IPS-18a (cell line): ENCODE measurements around the gene MUC4.

ENCODE experiments used
- H3K27ac ChIP-seq: one replicate; pipeline ENCODE4 v1.5.1; 2013; ENCODE audit warnings: low read length
- H3K27me3 ChIP-seq: one replicate; pipeline ENCODE4 v1.6.1; 2013; ENCODE audit warnings: mild to moderate bottlenecking, low read length; ENCODE audit not compliant: control insufficient read depth, insufficient read depth
- H3K36me3 ChIP-seq: one replicate; pipeline ENCODE4 v1.6.1; 2013; ENCODE audit warnings: low read depth, low read length; ENCODE audit not compliant: control insufficient read depth
- H3K4me1 ChIP-seq: one replicate; pipeline ENCODE4 v1.6.1; 2013; ENCODE audit warnings: low read depth, low read length; ENCODE audit not compliant: control insufficient read depth
- H3K4me3 ChIP-seq: one replicate; pipeline ENCODE4 v1.5.1; 2013; ENCODE audit warnings: low read length
- H3K9ac ChIP-seq: one replicate; pipeline ENCODE4 v1.6.1; 2013; ENCODE audit warnings: mild to moderate bottlenecking, low read length, moderate library complexity
- H3K9me3 ChIP-seq: one replicate; pipeline ENCODE4 v1.6.1; 2013; ENCODE audit warnings: low read depth, low read length; ENCODE audit not compliant: control insufficient read depth

The MUC4 gene

DNA sequence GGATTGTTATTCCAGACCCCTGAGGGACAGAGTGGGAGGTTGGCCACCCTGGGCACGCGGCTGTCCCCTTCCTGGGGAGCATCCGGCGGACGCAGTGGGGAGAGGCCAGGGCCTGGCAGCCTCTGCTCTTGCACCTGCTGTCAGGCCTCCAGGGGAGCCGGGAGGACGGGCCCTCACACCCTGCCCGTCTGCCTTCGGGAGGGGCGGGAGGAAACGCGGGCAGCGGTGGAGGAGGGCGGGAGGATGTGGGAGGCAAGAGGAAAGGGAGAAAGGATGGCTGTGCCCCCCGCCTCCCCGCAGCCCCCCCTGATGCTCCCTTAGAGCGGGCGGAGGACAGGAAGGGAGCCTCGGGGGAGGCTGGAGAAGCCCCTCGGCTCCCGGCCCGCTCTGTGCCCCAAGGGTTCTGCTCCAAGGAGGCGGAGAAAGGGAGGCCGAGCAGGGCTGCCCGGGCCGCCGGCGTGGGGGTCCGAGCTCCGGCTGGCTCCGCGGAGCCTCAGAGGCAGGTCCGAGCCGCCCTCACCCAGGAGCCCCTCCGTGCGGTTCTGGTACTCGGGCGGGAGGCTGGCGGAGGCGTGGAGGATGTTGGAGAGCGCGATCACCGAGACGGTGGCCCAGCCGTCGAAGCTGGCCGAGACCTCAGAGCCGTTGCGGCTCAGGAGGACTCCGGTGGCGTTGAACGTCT, 50.0 kb downstream of the MUC4 start:
- no peak overlapping the region for H3K9ac ChIP-seq
- H3K27ac ChIP-seq = no peak overlapping the region
- no peaks in the 10 kb centered on the region for H3K9me3 ChIP-seq
- H3K4me3 ChIP-seq = no peak overlapping the region
- no peaks in the 10 kb centered on the region for H3K27me3 ChIP-seq
- no peaks in the 10 kb centered on the region for H3K4me1 ChIP-seq
- H3K36me3 ChIP-seq = no peaks in the 10 kb centered on the region

DNA sequence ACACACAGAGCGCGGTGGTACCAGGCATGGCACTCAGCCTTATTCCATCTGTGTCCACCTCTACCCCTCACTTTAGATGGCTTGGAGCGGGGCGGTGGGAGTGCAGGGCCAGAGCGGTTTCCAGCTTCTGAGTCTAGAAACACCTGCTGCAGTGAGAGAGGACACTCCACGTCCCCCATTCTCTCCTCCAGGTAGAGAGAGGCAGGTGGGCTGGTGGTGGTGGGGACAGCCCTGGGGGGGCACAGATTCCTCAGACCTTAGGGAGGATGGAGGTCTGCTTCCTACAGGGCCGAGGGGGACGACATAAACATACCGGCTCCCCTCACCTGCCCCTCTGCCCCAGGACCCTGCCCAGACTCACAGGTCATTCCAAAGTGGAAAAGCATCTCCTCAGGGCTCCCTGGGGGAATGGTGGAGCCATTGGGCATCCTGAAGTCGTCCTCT, 50.6 kb downstream of the MUC4 start:
- Histone ChIP-seq H3K27me3 (no peaks in the 10 kb centered on the region), H3K36me3 (no peaks in the 10 kb centered on the region), H3K9me3 (no peaks in the 10 kb centered on the region), H3K27ac (no peak overlapping the region), H3K9ac (no peak overlapping the region), H3K4me1 (no peaks in the 10 kb centered on the region), H3K4me3 (no peak overlapping the region)

DNA sequence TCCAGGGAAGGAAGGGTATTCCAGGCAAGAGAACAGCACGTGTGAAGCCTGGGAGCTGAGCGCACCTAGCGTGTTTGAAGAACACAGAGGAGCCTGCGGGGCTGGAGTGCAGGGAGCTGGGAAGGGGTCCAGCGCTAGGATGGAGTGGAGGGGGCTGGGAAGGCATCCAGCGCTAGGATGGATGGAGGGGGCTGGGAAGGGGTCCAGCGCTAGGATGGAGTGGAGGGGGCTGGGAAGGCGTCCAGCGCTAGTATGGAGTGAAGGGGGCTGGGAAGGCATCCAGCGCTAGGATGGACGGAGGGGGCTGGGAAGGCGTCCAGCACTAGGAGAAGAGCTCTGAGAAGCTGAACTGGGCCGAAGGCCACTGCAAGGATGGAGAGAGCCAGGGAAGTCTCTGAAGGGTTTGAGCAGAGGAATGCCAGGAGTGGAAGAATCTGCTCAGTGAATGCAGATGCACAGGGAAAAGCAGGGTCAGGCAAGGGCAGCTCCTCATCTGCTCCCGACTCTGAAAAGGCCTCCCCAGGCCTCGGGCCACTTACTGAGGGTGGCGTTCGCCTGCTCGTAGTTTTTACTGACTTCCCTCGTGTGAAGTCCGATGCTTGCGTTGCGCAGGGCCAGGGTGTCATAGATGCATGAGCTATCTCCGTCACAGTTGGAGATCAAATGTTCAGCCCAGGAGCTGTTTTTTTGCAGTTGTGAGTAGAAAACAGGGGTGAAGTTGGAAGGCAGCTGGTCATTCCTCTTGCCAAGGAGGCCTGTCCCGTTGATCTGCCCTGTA, 51.2 kb downstream of the MUC4 start:
- Histone ChIP-seq H3K27ac (no peak overlapping the region), H3K4me1 (no peaks in the 10 kb centered on the region), H3K4me3 (no peak overlapping the region)

DNA sequence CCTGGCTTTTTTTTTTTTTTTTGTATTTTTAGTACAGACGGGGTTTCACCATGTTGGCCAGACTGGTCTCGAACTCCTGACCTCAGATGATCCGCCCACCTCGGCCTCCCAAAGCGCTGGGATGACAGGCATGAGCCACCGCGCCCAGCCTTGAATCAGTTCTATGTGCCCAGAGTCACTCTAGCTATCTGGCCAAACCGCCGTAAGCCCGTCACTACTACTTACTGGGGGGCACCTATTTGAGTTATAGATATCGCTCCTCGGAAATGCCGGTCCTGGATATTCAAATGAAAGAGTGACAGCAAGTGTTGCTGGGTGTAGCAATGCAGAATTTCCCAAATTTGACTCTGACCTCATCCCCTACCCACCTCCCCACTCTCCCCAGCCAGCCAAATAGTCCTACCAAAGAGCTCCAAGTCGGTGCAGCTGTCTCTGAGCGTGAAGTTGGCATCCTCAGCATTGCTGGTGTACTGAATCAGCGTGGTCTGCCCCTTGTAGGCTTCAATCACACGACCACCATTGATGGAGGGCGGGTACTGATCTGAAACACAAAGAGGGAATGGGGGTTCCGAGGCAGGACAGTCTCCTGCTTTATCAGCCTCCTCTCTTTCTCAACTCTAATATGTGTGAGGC, 52.9 kb downstream of the MUC4 start:
- no peaks in the 10 kb centered on the region for H3K27me3 ChIP-seq
- H3K36me3 ChIP-seq = no peaks in the 10 kb centered on the region
- no peaks in the 10 kb centered on the region for H3K9me3 ChIP-seq
- no peak overlapping the region for H3K9ac ChIP-seq
- H3K4me1 ChIP-seq = no peaks in the 10 kb centered on the region
- H3K27ac ChIP-seq = no peak overlapping the region
- H3K4me3 ChIP-seq = no peak overlapping the region

More for the DNA sequence above, 51.2 kb downstream of the MUC4 start:
- Histone ChIP-seq H3K9me3 (no peaks in the 10 kb centered on the region), H3K27me3 (no peaks in the 10 kb centered on the region), H3K9ac (no peak overlapping the region), H3K36me3 (no peaks in the 10 kb centered on the region)

DNA sequence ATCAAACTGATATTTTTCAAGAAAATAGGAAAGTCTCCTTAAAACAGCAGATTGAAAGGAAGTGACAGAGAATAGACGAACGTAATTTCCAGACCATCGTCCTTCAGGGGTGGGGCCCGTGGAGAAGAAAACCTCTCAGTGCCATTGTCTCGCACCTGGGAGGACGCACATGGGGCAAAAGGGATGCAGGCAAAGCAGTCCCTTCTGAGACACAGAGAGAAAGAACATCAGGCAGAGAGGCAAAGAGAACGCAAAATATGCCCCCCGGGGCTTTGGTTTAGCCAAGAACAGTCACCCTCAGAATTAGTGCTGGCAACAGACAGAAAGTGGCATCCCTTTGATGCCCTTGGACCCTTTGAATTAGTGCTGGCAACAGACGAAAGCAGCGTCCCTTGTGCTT, 53.9 kb downstream of the MUC4 start:
- no peaks in the 10 kb centered on the region for H3K36me3 ChIP-seq
- no peaks in the 10 kb centered on the region for H3K4me1 ChIP-seq
- H3K27me3 ChIP-seq = no peaks in the 10 kb centered on the region
- H3K27ac ChIP-seq = no peak overlapping the region
- H3K9me3 ChIP-seq = no peaks in the 10 kb centered on the region
- H3K4me3 ChIP-seq = no peak overlapping the region
- H3K9ac ChIP-seq = no peak overlapping the region

DNA sequence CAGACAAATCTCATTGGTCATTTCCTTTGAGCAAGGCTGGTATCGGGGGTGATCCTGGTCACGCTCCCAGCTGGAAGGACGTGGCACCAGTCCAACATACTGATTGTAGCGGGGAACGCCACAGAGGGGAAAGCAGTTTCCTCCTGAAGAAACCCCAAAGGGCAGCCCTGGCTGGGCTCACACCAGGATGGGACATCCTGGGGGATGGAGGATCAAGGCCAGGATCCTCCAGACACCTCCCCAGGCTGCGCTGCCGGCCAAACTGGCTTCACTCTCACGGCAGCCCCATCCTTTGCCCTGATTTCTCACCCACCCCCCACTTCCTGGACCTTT, 54.3 kb downstream of the MUC4 start:
- Histone ChIP-seq H3K36me3 (no peaks in the 10 kb centered on the region), H3K4me3 (no peak overlapping the region), H3K9ac (no peak overlapping the region), H3K9me3 (no peaks in the 10 kb centered on the region), H3K4me1 (no peaks in the 10 kb centered on the region), H3K27me3 (no peaks in the 10 kb centered on the region), H3K27ac (no peak overlapping the region)

DNA sequence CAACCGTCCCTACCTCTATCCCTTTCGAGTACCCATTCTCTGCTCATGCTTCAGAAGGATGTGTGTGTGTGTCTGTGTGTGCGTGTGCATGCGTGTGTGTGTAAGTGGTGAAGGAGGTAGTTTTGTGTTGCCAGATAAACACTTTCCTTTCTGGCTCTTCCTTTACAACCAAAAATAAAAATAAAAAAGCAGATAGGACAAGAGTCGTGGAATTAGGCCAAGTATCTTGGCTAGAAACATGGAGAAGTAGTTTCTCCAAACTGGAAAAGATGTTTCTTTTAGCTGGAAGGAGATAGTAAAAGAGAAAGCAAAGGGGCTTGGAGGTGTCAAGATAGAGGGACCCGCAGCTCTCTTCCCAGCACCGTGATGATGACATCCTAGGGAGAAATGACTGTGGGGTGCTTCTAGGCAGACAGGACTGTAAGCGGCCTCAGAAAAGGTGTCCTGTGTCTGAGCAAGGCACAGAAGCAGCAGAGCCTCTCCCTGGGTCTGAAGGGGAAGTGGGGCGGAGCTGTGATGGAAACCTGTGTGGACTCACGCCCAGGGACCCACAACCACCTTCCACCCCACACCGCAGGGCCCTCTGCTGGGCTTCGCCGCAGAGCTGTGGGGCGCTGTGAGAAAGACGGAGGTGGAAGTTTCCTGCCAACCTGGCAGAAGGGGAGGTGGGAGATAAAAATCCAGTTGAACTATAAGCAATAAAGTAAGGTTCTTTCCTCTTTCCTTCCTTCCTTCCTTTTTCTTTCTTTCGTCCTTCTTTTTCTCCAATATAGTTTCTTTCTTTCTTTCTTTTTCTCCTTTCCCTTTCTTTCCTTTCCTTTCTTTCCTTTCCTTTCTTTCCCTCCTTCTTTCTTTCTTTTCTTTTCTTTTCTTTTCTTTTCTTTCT, 55.7 kb downstream of the MUC4 start:
- Histone ChIP-seq H3K36me3 (no peaks in the 10 kb centered on the region), H3K4me3 (no peak overlapping the region), H3K9ac (no peak overlapping the region), H3K27me3 (no peaks in the 10 kb centered on the region), H3K4me1 (no peaks in the 10 kb centered on the region), H3K9me3 (no peaks in the 10 kb centered on the region), H3K27ac (no peak overlapping the region)

DNA sequence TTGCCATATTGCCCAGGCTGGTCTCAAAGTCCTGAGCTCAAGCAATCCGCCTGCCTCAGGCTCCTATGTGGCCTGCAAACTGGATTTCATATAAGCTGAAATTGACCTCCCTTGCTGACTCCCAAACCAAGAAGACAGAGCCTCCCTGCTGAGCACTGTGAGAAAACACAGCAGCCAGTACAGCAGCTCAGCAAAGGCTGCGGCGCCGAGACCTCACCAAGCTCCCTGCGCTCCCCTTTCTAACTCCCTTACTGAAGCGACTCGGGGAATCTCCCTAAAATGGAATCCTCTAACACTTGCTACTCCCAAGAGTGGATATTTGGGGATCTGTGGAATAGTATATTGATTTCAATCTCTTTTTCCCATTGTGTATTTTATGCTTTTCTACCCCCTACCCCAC, 56.3 kb downstream of the MUC4 start:
- Histone ChIP-seq H3K9me3 (no peaks in the 10 kb centered on the region), H3K36me3 (no peaks in the 10 kb centered on the region), H3K9ac (no peak overlapping the region), H3K4me1 (no peaks in the 10 kb centered on the region), H3K27ac (no peak overlapping the region), H3K27me3 (no peaks in the 10 kb centered on the region), H3K4me3 (no peak overlapping the region)

DNA sequence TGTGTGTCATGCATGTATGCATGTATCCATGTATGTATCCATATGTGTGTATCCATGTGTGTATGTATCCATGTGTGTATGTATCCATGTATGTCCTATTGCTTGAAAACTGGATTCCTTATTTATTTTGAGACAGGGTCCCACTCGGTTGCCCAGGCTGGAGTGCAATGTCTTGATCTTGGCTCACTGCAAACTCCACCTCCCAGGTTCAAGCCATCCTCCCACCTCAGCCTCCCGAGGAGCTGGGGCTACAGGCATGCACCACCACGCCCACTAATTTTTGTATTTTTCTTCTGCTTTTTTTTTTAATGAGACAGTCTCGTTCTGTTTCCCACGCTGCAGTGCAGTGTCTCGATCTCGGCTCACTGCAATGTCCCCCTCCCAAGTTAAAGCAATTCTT, 56.8 kb downstream of the MUC4 start:
- Histone ChIP-seq H3K9ac (no peak overlapping the region), H3K4me3 (no peak overlapping the region), H3K27me3 (no peaks in the 10 kb centered on the region), H3K4me1 (no peaks in the 10 kb centered on the region), H3K36me3 (no peaks in the 10 kb centered on the region), H3K27ac (no peak overlapping the region), H3K9me3 (no peaks in the 10 kb centered on the region)

DNA sequence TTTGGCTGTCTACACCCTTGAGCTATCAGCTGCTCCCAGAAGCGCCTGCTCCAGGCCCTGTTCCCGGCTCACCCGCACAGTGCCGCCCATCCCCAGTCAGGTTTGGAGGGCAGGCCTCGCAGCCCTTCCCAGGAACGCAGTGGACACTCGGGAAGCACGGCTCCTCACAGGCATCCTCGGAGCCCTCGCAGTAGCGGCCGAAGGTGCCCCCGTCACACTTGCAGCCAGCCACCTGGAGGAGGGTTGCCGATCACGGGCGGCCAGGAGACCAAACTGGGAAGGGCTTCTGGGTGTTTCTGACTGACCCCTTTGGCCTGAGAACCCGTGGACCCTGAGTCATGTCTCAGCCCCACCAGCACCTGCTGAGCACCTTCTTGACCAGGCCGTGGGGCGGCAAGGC, 57.6 kb downstream of the MUC4 start:
- H3K36me3 ChIP-seq = no peaks in the 10 kb centered on the region
- no peak overlapping the region for H3K27ac ChIP-seq
- no peaks in the 10 kb centered on the region for H3K27me3 ChIP-seq
- no peak overlapping the region for H3K9ac ChIP-seq
- no peaks in the 10 kb centered on the region for H3K4me1 ChIP-seq
- no peaks in the 10 kb centered on the region for H3K9me3 ChIP-seq
- no peak overlapping the region for H3K4me3 ChIP-seq

DNA sequence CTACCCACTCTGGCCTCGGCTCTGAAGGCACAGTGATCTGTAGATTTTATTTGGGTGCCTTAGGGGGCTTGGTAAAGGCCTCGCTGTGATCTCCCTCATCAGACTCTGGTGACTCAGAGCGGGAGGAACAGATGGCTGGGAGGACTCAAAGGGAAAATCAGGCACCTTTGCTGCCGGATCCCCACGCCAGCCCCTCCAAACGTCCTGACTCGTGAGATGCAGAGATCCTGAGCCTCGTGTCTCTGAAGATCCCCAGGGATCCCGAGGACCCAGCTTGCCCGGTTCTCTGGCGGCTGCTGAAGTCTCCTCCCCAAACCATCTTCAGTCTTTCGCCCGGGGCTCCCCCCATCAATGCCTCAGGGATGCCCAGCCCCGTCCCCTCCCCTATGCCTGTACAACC, 58.1 kb downstream of the MUC4 start:
- H3K27ac ChIP-seq = no peak overlapping the region
- peaks cover 4% of the 10 kb centered on the region for H3K27me3 ChIP-seq
- no peak overlapping the region for H3K4me3 ChIP-seq
- H3K9ac ChIP-seq = no peak overlapping the region
- H3K4me1 ChIP-seq = no peaks in the 10 kb centered on the region
- no peaks in the 10 kb centered on the region for H3K9me3 ChIP-seq
- H3K36me3 ChIP-seq = no peaks in the 10 kb centered on the region
